Measurements from ENCODE around the gene ENO3. TPM values are rescaled to one million over a fixed set of nuclear protein-coding genes. Genes with fewer than 3 reads are reported as not detected.

ENO3 gene
- total and polyA plus RNA-seq, 10 of the 15 experiments (the other 5 are each of a cell fraction or from before 2014, with no cell fraction given), result 6.8 to 28.4 (median 17.0) TPM

DNA sequence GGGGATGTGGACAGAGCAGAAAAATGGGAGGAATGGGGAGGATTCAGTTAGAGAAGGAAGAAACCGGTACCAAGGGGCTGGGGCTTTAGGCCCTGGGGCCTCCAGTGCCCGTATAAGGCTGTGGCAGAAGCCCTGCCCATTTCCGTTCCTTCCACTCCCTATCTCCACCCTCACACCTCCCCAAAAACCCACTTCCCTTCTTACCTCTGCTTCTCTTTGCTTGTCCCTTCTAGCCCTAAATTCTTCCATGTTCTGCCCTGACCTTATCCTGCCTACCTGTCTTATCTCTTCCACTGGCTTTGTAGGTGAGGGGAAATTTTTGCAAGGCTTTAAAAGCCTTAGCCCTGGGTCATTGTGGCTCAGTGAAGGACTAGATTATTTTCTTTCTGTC, 6.8 kb upstream of the ENO3 start (continued):
- TF ChIP-seq REST (IDR thresholded peaks at IDR 0.05; ENCODE audit: low read depth, low read length), result no peak
- TF ChIP-seq KAT2A (conservative IDR thresholded peaks at IDR 0.05; ENCODE audit: control insufficient read depth, low read depth, low read length), result no peak
- TF ChIP-seq ZBED1 (IDR thresholded peaks at IDR 0.05; ENCODE audit: borderline replicate concordance), result no peak
- peak; percentile 31 for TF ChIP-seq RELB (IDR thresholded peaks at IDR 0.05; ENCODE audit: low read depth)
- TF ChIP-seq, protein P1, sequence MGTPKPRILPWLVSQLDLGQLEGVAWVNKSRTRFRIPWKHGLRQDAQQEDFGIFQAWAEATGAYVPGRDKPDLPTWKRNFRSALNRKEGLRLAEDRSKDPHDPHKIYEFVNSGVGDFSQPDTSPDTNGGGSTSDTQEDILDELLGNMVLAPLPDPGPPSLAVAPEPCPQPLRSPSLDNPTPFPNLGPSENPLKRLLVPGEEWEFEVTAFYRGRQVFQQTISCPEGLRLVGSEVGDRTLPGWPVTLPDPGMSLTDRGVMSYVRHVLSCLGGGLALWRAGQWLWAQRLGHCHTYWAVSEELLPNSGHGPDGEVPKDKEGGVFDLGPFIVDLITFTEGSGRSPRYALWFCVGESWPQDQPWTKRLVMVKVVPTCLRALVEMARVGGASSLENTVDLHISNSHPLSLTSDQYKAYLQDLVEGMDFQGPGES (IDR thresholded peaks at IDR 0.05), result no peak
- TF ChIP-seq MTA2 (IDR thresholded peaks at IDR 0.05; ENCODE audit: low read depth), result no peak
- TF ChIP-seq NRF1 (conservative IDR thresholded peaks at IDR 0.05; ENCODE audit: low read depth, low read length), result no peak
- TF ChIP-seq IKZF2 (IDR thresholded peaks at IDR 0.05), result peak; percentile 54 to 71
- TF ChIP-seq ZNF384 (IDR thresholded peaks at IDR 0.05; ENCODE audit: borderline replicate concordance, low read depth, low read length), result no peak
- no peak for TF ChIP-seq TAF1 (IDR thresholded peaks at IDR 0.05; ENCODE audit: borderline replicate concordance, low read depth, low read length)
- TF ChIP-seq, protein P2, sequence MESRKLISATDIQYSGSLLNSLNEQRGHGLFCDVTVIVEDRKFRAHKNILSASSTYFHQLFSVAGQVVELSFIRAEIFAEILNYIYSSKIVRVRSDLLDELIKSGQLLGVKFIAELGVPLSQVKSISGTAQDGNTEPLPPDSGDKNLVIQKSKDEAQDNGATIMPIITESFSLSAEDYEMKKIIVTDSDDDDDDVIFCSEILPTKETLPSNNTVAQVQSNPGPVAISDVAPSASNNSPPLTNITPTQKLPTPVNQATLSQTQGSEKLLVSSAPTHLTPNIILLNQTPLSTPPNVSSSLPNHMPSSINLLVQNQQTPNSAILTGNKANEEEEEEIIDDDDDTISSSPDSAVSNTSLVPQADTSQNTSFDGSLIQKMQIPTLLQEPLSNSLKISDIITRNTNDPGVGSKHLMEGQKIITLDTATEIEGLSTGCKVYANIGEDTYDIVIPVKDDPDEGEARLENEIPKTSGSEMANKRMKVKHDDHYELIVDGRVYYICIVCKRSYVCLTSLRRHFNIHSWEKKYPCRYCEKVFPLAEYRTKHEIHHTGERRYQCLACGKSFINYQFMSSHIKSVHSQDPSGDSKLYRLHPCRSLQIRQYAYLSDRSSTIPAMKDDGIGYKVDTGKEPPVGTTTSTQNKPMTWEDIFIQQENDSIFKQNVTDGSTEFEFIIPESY (IDR thresholded peaks at IDR 0.05), result no peak
- TF ChIP-seq CHD1 (IDR thresholded peaks at IDR 0.05; ENCODE audit: low read depth, low read length), result no peak
- TF ChIP-seq FOXM1 (IDR thresholded peaks at IDR 0.05; ENCODE audit: low read depth, low read length), result no peak
- TF ChIP-seq RAD51 (IDR thresholded peaks at IDR 0.05), result no peak
- no peak for TF ChIP-seq TCF3 (IDR thresholded peaks at IDR 0.05; ENCODE audit: borderline replicate concordance, insufficient read depth, low read depth, low read length)
- no peak for TF ChIP-seq PAX8 (IDR thresholded peaks at IDR 0.05)
- TF ChIP-seq EED (IDR thresholded peaks at IDR 0.05; ENCODE audit: low read depth), result 0 out of 2 replicates have a peak, but pooled peaks have one; percentile 30
- TF ChIP-seq PML (IDR thresholded peaks at IDR 0.05; ENCODE audit: low read length), result no peak
- TF ChIP-seq HCFC1 (IDR thresholded peaks at IDR 0.05; ENCODE audit: low read length), result no peak
- TF ChIP-seq PRDM15 (CRISPR knock-in tag; IDR thresholded peaks at IDR 0.05), result 0 out of 2 replicates have a peak, but pooled peaks have one; percentile 29
- no peak for TF ChIP-seq POLR2A (IDR thresholded peaks at IDR 0.05; ENCODE audit: low read depth, low read length)
